ENCODE measurements around the gene GIGYF2.

Gene GIGYF2

GRCh38 chr2:232721882-232722281 is 24.8 kb downstream of the GIGYF2 start:
- peaks cover 31% of the 10 kb centered on the region for H3K36me3 ChIP-seq (ENCODE audit: insufficient read depth, low read length)
- H3K4me2 ChIP-seq (ENCODE audit: low read length): no peak overlapping the region
- H3K9me3 ChIP-seq (replicated peaks; ENCODE audit: low read length): no peaks in the 10 kb centered on the region
- H3K27me3 ChIP-seq (ENCODE audit: control insufficient read depth, insufficient read depth, low read length): no peaks in the 10 kb centered on the region
- H3K9ac ChIP-seq (ENCODE audit: low read depth, low read length): no peak overlapping the region
- no peak overlapping the region for H3K4me3 ChIP-seq (ENCODE audit: low read length)
- H3K4me1 ChIP-seq (ENCODE audit: control insufficient read depth, insufficient read depth, low read length): no peaks in the 10 kb centered on the region

GRCh38 chr2:232723027-232723426 is 25.9 kb downstream of the GIGYF2 start:
- H3K36me3 ChIP-seq (ENCODE audit: insufficient read depth, low read length): peaks cover 26% of the 10 kb centered on the region
- H3K9me3 ChIP-seq (replicated peaks; ENCODE audit: low read length): no peaks in the 10 kb centered on the region
- no peaks in the 10 kb centered on the region for H3K27me3 ChIP-seq (ENCODE audit: control insufficient read depth, insufficient read depth, low read length)
- H3K4me1 ChIP-seq (ENCODE audit: control insufficient read depth, insufficient read depth, low read length): no peaks in the 10 kb centered on the region
- H3K4me2 ChIP-seq (ENCODE audit: low read length): no peak overlapping the region
- no peak overlapping the region for H3K4me3 ChIP-seq (ENCODE audit: low read length)
- H3K9ac ChIP-seq (ENCODE audit: low read depth, low read length): no peak overlapping the region

GRCh38 chr2:232728785-232729184 is 31.7 kb downstream of the GIGYF2 start:
- Histone ChIP-seq H3K4me3 (ENCODE audit: low read length) (no peak overlapping the region), H3K27me3 (ENCODE audit: control insufficient read depth, insufficient read depth, low read length) (no peaks in the 10 kb centered on the region), H3K9me3 (replicated peaks; ENCODE audit: low read length) (no peaks in the 10 kb centered on the region), H3K36me3 (ENCODE audit: insufficient read depth, low read length) (peaks cover 27% of the 10 kb centered on the region), H3K4me1 (ENCODE audit: control insufficient read depth, insufficient read depth, low read length) (peaks cover 8% of the 10 kb centered on the region), H3K9ac (ENCODE audit: low read depth, low read length) (no peak overlapping the region), H3K4me2 (ENCODE audit: low read length) (no peak overlapping the region)

- no peak overlapping the region for H3K4me2 ChIP-seq (ENCODE audit: low read length)
- peaks cover 8% of the 10 kb centered on the region for H3K4me1 ChIP-seq (ENCODE audit: control insufficient read depth, insufficient read depth, low read length)
- no peak overlapping the region for H3K4me3 ChIP-seq (ENCODE audit: low read length)
- no peak overlapping the region for H3K9ac ChIP-seq (ENCODE audit: low read depth, low read length)
- H3K9me3 ChIP-seq (replicated peaks; ENCODE audit: low read length): no peaks in the 10 kb centered on the region
- no peaks in the 10 kb centered on the region for H3K27me3 ChIP-seq (ENCODE audit: control insufficient read depth, insufficient read depth, low read length)
- peaks cover 32% of the 10 kb centered on the region for H3K36me3 ChIP-seq (ENCODE audit: insufficient read depth, low read length)
These were observed 34.3 kb downstream of the GIGYF2 start for GRCh38 chr2:232731470-232731869.

- Histone ChIP-seq H3K9me3 (replicated peaks; ENCODE audit: low read length) (no peaks in the 10 kb centered on the region), H3K4me3 (ENCODE audit: low read length) (no peak overlapping the region), H3K36me3 (ENCODE audit: insufficient read depth, low read length) (peaks cover 24% of the 10 kb centered on the region), H3K4me2 (ENCODE audit: low read length) (no peak overlapping the region), H3K9ac (ENCODE audit: low read depth, low read length) (no peak overlapping the region), H3K4me1 (ENCODE audit: control insufficient read depth, insufficient read depth, low read length) (no peaks in the 10 kb centered on the region), H3K27me3 (ENCODE audit: control insufficient read depth, insufficient read depth, low read length) (no peaks in the 10 kb centered on the region)
These were observed 44.2 kb downstream of the GIGYF2 start for GRCh38 chr2:232741294-232741693.

- Histone ChIP-seq H3K27me3 (ENCODE audit: control insufficient read depth, insufficient read depth, low read length) (no peaks in the 10 kb centered on the region), H3K4me2 (ENCODE audit: low read length) (no peak overlapping the region), H3K4me3 (ENCODE audit: low read length) (no peak overlapping the region), H3K4me1 (ENCODE audit: control insufficient read depth, insufficient read depth, low read length) (no peaks in the 10 kb centered on the region), H3K36me3 (ENCODE audit: insufficient read depth, low read length) (peaks cover 21% of the 10 kb centered on the region), H3K9me3 (replicated peaks; ENCODE audit: low read length) (no peaks in the 10 kb centered on the region), H3K9ac (ENCODE audit: low read depth, low read length) (no peak overlapping the region)
These were observed 44.8 kb downstream of the GIGYF2 start for GRCh38 chr2:232741972-232742371.

GRCh38 chr2:232744963-232745362 is 47.8 kb downstream of the GIGYF2 start:
- H3K4me3 ChIP-seq (ENCODE audit: low read length): no peak overlapping the region
- H3K36me3 ChIP-seq (ENCODE audit: insufficient read depth, low read length): peaks cover 23% of the 10 kb centered on the region
- H3K27me3 ChIP-seq (ENCODE audit: control insufficient read depth, insufficient read depth, low read length): no peaks in the 10 kb centered on the region
- peaks cover 1% of the 10 kb centered on the region for H3K4me1 ChIP-seq (ENCODE audit: control insufficient read depth, insufficient read depth, low read length)
- H3K9ac ChIP-seq (ENCODE audit: low read depth, low read length): no peak overlapping the region
- no peaks in the 10 kb centered on the region for H3K9me3 ChIP-seq (replicated peaks; ENCODE audit: low read length)
- no peak overlapping the region for H3K4me2 ChIP-seq (ENCODE audit: low read length)

GRCh38 chr2:232748038-232748437 is 50.9 kb downstream of the GIGYF2 start:
- no peak overlapping the region for H3K4me2 ChIP-seq (ENCODE audit: low read length)
- H3K36me3 ChIP-seq (ENCODE audit: insufficient read depth, low read length): peaks cover 46% of the 10 kb centered on the region
- H3K27me3 ChIP-seq (ENCODE audit: control insufficient read depth, insufficient read depth, low read length): no peaks in the 10 kb centered on the region
- H3K9ac ChIP-seq (ENCODE audit: low read depth, low read length): no peak overlapping the region
- H3K4me3 ChIP-seq (ENCODE audit: low read length): no peak overlapping the region
- no peaks in the 10 kb centered on the region for H3K9me3 ChIP-seq (replicated peaks; ENCODE audit: low read length)
- H3K4me1 ChIP-seq (ENCODE audit: control insufficient read depth, insufficient read depth, low read length): peaks cover 5% of the 10 kb centered on the region

- no peak overlapping the region for H3K9ac ChIP-seq (ENCODE audit: low read depth, low read length)
- H3K27me3 ChIP-seq (ENCODE audit: control insufficient read depth, insufficient read depth, low read length): no peaks in the 10 kb centered on the region
- no peak overlapping the region for H3K4me2 ChIP-seq (ENCODE audit: low read length)
- H3K9me3 ChIP-seq (replicated peaks; ENCODE audit: low read length): no peaks in the 10 kb centered on the region
- no peak overlapping the region for H3K4me3 ChIP-seq (ENCODE audit: low read length)
- H3K36me3 ChIP-seq (ENCODE audit: insufficient read depth, low read length): peaks cover 50% of the 10 kb centered on the region
- H3K4me1 ChIP-seq (ENCODE audit: control insufficient read depth, insufficient read depth, low read length): peaks cover 5% of the 10 kb centered on the region
These were observed 52.2 kb downstream of the GIGYF2 start for GRCh38 chr2:232749331-232749730.

- Histone ChIP-seq H3K9me3 (replicated peaks; ENCODE audit: low read length) (no peaks in the 10 kb centered on the region), H3K4me3 (ENCODE audit: low read length) (no peak overlapping the region), H3K9ac (ENCODE audit: low read depth, low read length) (no peak overlapping the region), H3K27me3 (ENCODE audit: control insufficient read depth, insufficient read depth, low read length) (no peaks in the 10 kb centered on the region), H3K4me1 (ENCODE audit: control insufficient read depth, insufficient read depth, low read length) (peaks cover 5% of the 10 kb centered on the region), H3K4me2 (ENCODE audit: low read length) (no peak overlapping the region), H3K36me3 (ENCODE audit: insufficient read depth, low read length) (peaks cover 50% of the 10 kb centered on the region)
These were observed 53.1 kb downstream of the GIGYF2 start for GRCh38 chr2:232750135-232750671.

- Histone ChIP-seq H3K36me3 (ENCODE audit: insufficient read depth, low read length) (peaks cover 22% of the 10 kb centered on the region), H3K4me2 (ENCODE audit: low read length) (no peak overlapping the region), H3K9ac (ENCODE audit: low read depth, low read length) (no peak overlapping the region)
These were observed 60.8 kb downstream of the GIGYF2 start for GRCh38 chr2:232757905-232758304.

GRCh38 chr2:232761301-232761907 is 64.3 kb downstream of the GIGYF2 start:
- Histone ChIP-seq H3K27me3 (ENCODE audit: control insufficient read depth, insufficient read depth, low read length) (no peaks in the 10 kb centered on the region), H3K9me3 (replicated peaks; ENCODE audit: low read length) (no peaks in the 10 kb centered on the region), H3K4me2 (ENCODE audit: low read length) (no peak overlapping the region), H3K4me3 (ENCODE audit: low read length) (no peak overlapping the region), H3K4me1 (ENCODE audit: control insufficient read depth, insufficient read depth, low read length) (peaks cover 3% of the 10 kb centered on the region), H3K9ac (ENCODE audit: low read depth, low read length) (no peak overlapping the region), H3K36me3 (ENCODE audit: insufficient read depth, low read length) (peaks cover 34% of the 10 kb centered on the region)

More at GRCh38 chr2:232757905-232758304, 60.8 kb downstream of the GIGYF2 start:
- Histone ChIP-seq H3K27me3 (ENCODE audit: control insufficient read depth, insufficient read depth, low read length) (no peaks in the 10 kb centered on the region), H3K4me3 (ENCODE audit: low read length) (no peak overlapping the region), H3K4me1 (ENCODE audit: control insufficient read depth, insufficient read depth, low read length) (no peaks in the 10 kb centered on the region), H3K9me3 (replicated peaks; ENCODE audit: low read length) (no peaks in the 10 kb centered on the region)

Measured in skeletal muscle satellite cell (primary cell).